Measurements from ENCODE around the gene RPA1. TPM values are rescaled to one million over a fixed set of nuclear protein-coding genes. Genes with fewer than 3 reads are reported as not detected.
A peak's percentile ranks its signal among the peaks of the same experiment; 100 is the strongest.

The RPA1 gene
- total RNA-seq, 2 experiments from 2014 or later, result 38.6 to 38.7 TPM

GRCh38 chr17:1868090-1868489 lies 38.3 kb downstream of the RPA1 start:
- intact Hi-C loops (cut with DNase I, micrococcal nuclease), result no loop called here
- Histone ChIP-seq H3K36me3 (ENCODE audit: insufficient read depth, low read length) (peaks cover 5% of the 10 kb centered on the region), H3K27me3 (ENCODE audit: control insufficient read depth in 1 of 2, insufficient read depth in 2 of 2, low read length in 2 of 2) (no peaks in the 10 kb centered on the region), H3K27ac (ENCODE audit: low read depth in 1 of 2, low read length in 2 of 2) (no peak overlapping the region), H3K9me3 (ENCODE audit: control insufficient read depth in 1 of 2, insufficient read depth in 1 of 2, low read length in 2 of 2) (no peaks in the 10 kb centered on the region), H3K4me3 (ENCODE audit: low read length) (no peak overlapping the region), H3K4me1 (ENCODE audit: insufficient read depth, low read length) (peaks cover 35% of the 10 kb centered on the region)
- ChIA-PET POLR2A (no interaction called here), CTCF (no interaction called here)
- Mint-ChIP-seq H3K4me3 (no peak overlapping the region), H3K9me3 (no peaks in the 10 kb centered on the region), H3K36me3 (ENCODE audit: low read depth) (peaks cover 24% of the 10 kb centered on the region), H3K27ac (no peak overlapping the region), H3K27me3 (no peaks in the 10 kb centered on the region), H3K4me1 (ENCODE audit: low read depth) (peaks cover 50% of the 10 kb centered on the region)
- DNase-seq (no peak), ATAC-seq (ENCODE audit: poor library complexity) (no peak)
- TF ChIP-seq CTCF (IDR thresholded peaks at IDR 0.05), result no peak

GRCh38 chr17:1870592-1870991 lies 40.8 kb downstream of the RPA1 start:
- ATAC-seq (ENCODE audit: poor library complexity) (peak; percentile 65), DNase-seq (peak in 3 of 14 experiments; percentile 82 to 84 (median 83))
- POLR2A ChIA-PET, result interaction anchor here (0.6 to 3.5 kb wide), 9 partner anchors 10 to 531 kb away, joined by 3 to 16 read pairs (median 3); partner anchors contain the start of genes RPA1, SMYD4 and TSR1
- peaks cover 18% of the 10 kb centered on the region for H3K36me3 ChIP-seq (ENCODE audit: insufficient read depth, low read length)
- Mint-ChIP-seq H3K9me3 (no peaks in the 10 kb centered on the region), H3K4me3 (peak overlapping the region; percentile 32), H3K27ac (peak overlapping the region; percentile 84), H3K27me3 (no peaks in the 10 kb centered on the region), H3K36me3 (ENCODE audit: low read depth) (peaks cover 38% of the 10 kb centered on the region), H3K4me1 (ENCODE audit: low read depth) (peaks cover 50% of the 10 kb centered on the region)
- H3K27me3 ChIP-seq (ENCODE audit: control insufficient read depth in 1 of 2, insufficient read depth in 2 of 2, low read length in 2 of 2), result no peaks in the 10 kb centered on the region
- no peak overlapping the region for H3K4me3 ChIP-seq (ENCODE audit: low read length)
- no peak for TF ChIP-seq CTCF (IDR thresholded peaks at IDR 0.05)
- intact Hi-C loops (cut with DNase I, micrococcal nuclease), result loop anchor here in 1 of 2 experiments (2.0 to 5.0 kb wide), 3 partner anchors 43 to 162 kb away; partner anchors contain the start of genes DPH1 and SMYD4
- H3K4me1 ChIP-seq (ENCODE audit: insufficient read depth, low read length), result peaks cover 48% of the 10 kb centered on the region
- no peaks in the 10 kb centered on the region for H3K9me3 ChIP-seq (ENCODE audit: control insufficient read depth in 1 of 2, insufficient read depth in 1 of 2, low read length in 2 of 2)
- H3K27ac ChIP-seq (ENCODE audit: low read depth in 1 of 2, low read length in 2 of 2), result peak overlapping the region; percentile 58 to 70
- CTCF ChIA-PET, result interaction anchor here (2.6 kb wide), 1 partner anchor 11 kb away, joined by 6 read pairs; no protein-coding TSS in a partner anchor

- peak overlapping the region; percentile 84 for H3K27ac Mint-ChIP-seq
- H3K4me3 Mint-ChIP-seq, result peak overlapping the region; percentile 82
- H3K4me3 ChIP-seq (ENCODE audit: low read length), result peak overlapping the region; percentile 20
- ChIA-PET POLR2A (interaction anchor here (0.6 to 3.5 kb wide), 4 partner anchors 42 to 222 kb away, joined by 3 to 16 read pairs (median 3); partner anchors contain the start of genes RILP, RPA1 and SMYD4), CTCF (interaction anchor here (1.2 to 2.6 kb wide), 2 partner anchors 10 to 223 kb away, joined by 5 to 6 read pairs; no protein-coding TSS in a partner anchor)
- peaks cover 47% of the 10 kb centered on the region for H3K36me3 Mint-ChIP-seq (ENCODE audit: low read depth)
- TF ChIP-seq CTCF (IDR thresholded peaks at IDR 0.05), result no peak
- peak; percentile 76 for ATAC-seq (ENCODE audit: poor library complexity)
- H3K27me3 ChIP-seq (ENCODE audit: control insufficient read depth in 1 of 2, insufficient read depth in 2 of 2, low read length in 2 of 2), result no peaks in the 10 kb centered on the region
- no peaks in the 10 kb centered on the region for H3K9me3 Mint-ChIP-seq
- H3K9me3 ChIP-seq (ENCODE audit: control insufficient read depth in 1 of 2, insufficient read depth in 1 of 2, low read length in 2 of 2), result no peaks in the 10 kb centered on the region
- H3K27me3 Mint-ChIP-seq, result no peaks in the 10 kb centered on the region
- peaks cover 44% of the 10 kb centered on the region for H3K4me1 ChIP-seq (ENCODE audit: insufficient read depth, low read length)
- intact Hi-C loops (cut with DNase I, micrococcal nuclease), result loop anchor here in 1 of 2 experiments (2.0 to 5.0 kb wide), 3 partner anchors 44 to 161 kb away; partner anchors contain the start of genes DPH1 and SMYD4
- peaks cover 28% of the 10 kb centered on the region for H3K36me3 ChIP-seq (ENCODE audit: insufficient read depth, low read length)
- peaks cover 46% of the 10 kb centered on the region for H3K4me1 Mint-ChIP-seq (ENCODE audit: low read depth)
- peak in 9 of 14 experiments; percentile 10 to 89 (median 50) for DNase-seq
- peak overlapping the region; percentile 58 to 70 for H3K27ac ChIP-seq (ENCODE audit: low read depth in 1 of 2, low read length in 2 of 2)
These were observed 42.0 kb downstream of the RPA1 start for GRCh38 chr17:1871756-1872155.

Measured in CD4-positive, alpha-beta T cell (primary cell).